SK-N-SH treated with all-trans-retinoic acid at 6 μM for 48 hours (cell line): ENCODE data around the gene CPSF4.
A peak's percentile ranks its signal among the peaks of the same experiment; 100 is the strongest.

Source experiments
- ATAC-seq: fragments of 200-7000 bp; cut with Tn5 transposase; 3 replicates; pipeline ENCODE4 v1.9.1; 2020; ENCODE audit warnings: mild to moderate bottlenecking, moderate library complexity
- BACH2 ChIP-seq: fragments of 250-450 bp; sonication (Bioruptor Pico); IDR thresholded peaks from 2 replicates; pipeline ENCODE4 v1.9.0; 2021; ENCODE audit warnings: mild to moderate bottlenecking, borderline replicate concordance
- CREB5 ChIP-seq: fragments of 250-450 bp; sonication (Bioruptor Pico); IDR thresholded peaks from 2 replicates; pipeline ENCODE4 v1.5.1; 2020; ENCODE audit warnings: low read depth, mild to moderate bottlenecking, moderate library complexity
- CSDC2 ChIP-seq: fragments of 250-450 bp; sonication (Bioruptor Pico); IDR thresholded peaks from 2 replicates; pipeline ENCODE4 v1.5.0; 2020; ENCODE audit warnings: mild to moderate bottlenecking, moderate library complexity
- CSRNP3 ChIP-seq: fragments of 250-450 bp; sonication (Bioruptor Pico); IDR thresholded peaks from 2 replicates; pipeline ENCODE4 v1.5.1; 2021; ENCODE audit warnings: mild to moderate bottlenecking, moderate library complexity
- ESRRG ChIP-seq: fragments of 250-450 bp; sonication (Bioruptor Pico); IDR thresholded peaks from 2 replicates; pipeline ENCODE4 v1.6.1; 2021; ENCODE audit warnings: mild to moderate bottlenecking
- GLIS3 ChIP-seq: fragments of 250-450 bp; sonication (Bioruptor Pico); IDR thresholded peaks from 2 replicates; pipeline ENCODE4 v1.5.0; 2020; ENCODE audit warnings: mild to moderate bottlenecking, moderate library complexity
- ISL1 ChIP-seq: fragments of 250-450 bp; sonication (Bioruptor Pico); IDR thresholded peaks from 2 replicates; pipeline ENCODE4 v2.1.2; 2022; ENCODE audit warnings: mild to moderate bottlenecking, moderate library complexity
- OSR1 ChIP-seq: fragments of 250-450 bp; sonication (Bioruptor Pico); IDR thresholded peaks from 2 replicates; pipeline ENCODE4 v1.8.0; 2022; ENCODE audit warnings: moderate library complexity, mild to moderate bottlenecking, inconsistent platforms
- PATZ1 ChIP-seq: fragments of 250-450 bp; sonication (Bioruptor Pico); IDR thresholded peaks from 2 replicates; pipeline ENCODE4 v1.8.0; 2020; ENCODE audit warnings: mild to moderate bottlenecking, moderate library complexity, borderline replicate concordance
- POU6F1 ChIP-seq: fragments of 250-450 bp; sonication (Bioruptor Pico); IDR thresholded peaks from 2 replicates; pipeline ENCODE4 v1.8.0; 2021; ENCODE audit warnings: low read depth, mild to moderate bottlenecking, moderate library complexity, borderline replicate concordance
- RARB ChIP-seq: fragments of 250-450 bp; sonication (Bioruptor Pico); IDR thresholded peaks from 2 replicates; pipeline ENCODE4 v1.8.0; 2021; ENCODE audit warnings: mild to moderate bottlenecking, moderate library complexity
- TCF4 ChIP-seq: fragments of 250-450 bp; sonication (Bioruptor Pico); IDR thresholded peaks from 2 replicates; pipeline ENCODE4 v1.8.0; 2021; ENCODE audit warnings: mild to moderate bottlenecking, moderate library complexity, borderline replicate concordance
- TOX ChIP-seq: fragments of 250-450 bp; sonication (Bioruptor Pico); IDR thresholded peaks from 2 replicates; pipeline ENCODE4 v1.8.0; 2021; ENCODE audit warnings: mild to moderate bottlenecking, moderate library complexity, borderline replicate concordance
- TSHZ2 ChIP-seq: fragments of 250-450 bp; sonication (Bioruptor Pico); IDR thresholded peaks from 2 replicates; pipeline ENCODE4 v1.5.0; 2020; ENCODE audit warnings: mild to moderate bottlenecking, moderate library complexity
- ZC3H10 ChIP-seq: fragments of 250-450 bp; sonication (Bioruptor Pico); IDR thresholded peaks from 2 replicates; pipeline ENCODE4 v1.5.1; 2021; ENCODE audit warnings: mild to moderate bottlenecking, moderate library complexity
- ZFP3 ChIP-seq: fragments of 250-450 bp; sonication (Bioruptor Pico); IDR thresholded peaks from 2 replicates; pipeline ENCODE4 v1.5.0; 2020; ENCODE audit warnings: mild to moderate bottlenecking, moderate library complexity
- ZFP30 ChIP-seq: fragments of 450-650 bp; formaldehyde crosslinking; IDR thresholded peaks from 2 replicates; pipeline ENCODE4 v1.5.0; 2022; ENCODE audit warnings: mild to moderate bottlenecking, moderate library complexity

CPSF4 gene

GRCh38 chr7:99404977-99405320 lies 33.8 kb upstream of the CPSF4 start:
- no peak for TF ChIP-seq CSRNP3 (CRISPR knock-in tag)
- TF ChIP-seq TSHZ2 = no peak
- TF ChIP-seq POU6F1 (CRISPR knock-in tag) = no peak
- TF ChIP-seq ESRRG (CRISPR knock-in tag) = no peak
- no peak for TF ChIP-seq BACH2 (CRISPR knock-in tag)
- no peak for TF ChIP-seq TCF4
- TF ChIP-seq, all 23 proteins: peak for 0
- ATAC-seq = no peak

GRCh38 chr7:99406557-99406956 lies 32.2 kb upstream of the CPSF4 start:
- TF ChIP-seq ISL1 (CRISPR knock-in tag) (no peak), CREB5 (CRISPR knock-in tag) (no peak)
- no peak for ATAC-seq

- ATAC-seq = peak; percentile 62
- TF ChIP-seq ZC3H10 (no peak), OSR1 (no peak), CSDC2 (no peak), TOX (no peak), ZFP3 (CRISPR knock-in tag) (0 out of 2 replicates have a peak, but pooled peaks have one; percentile 21), GLIS3 (CRISPR knock-in tag) (peak; percentile 10; the same call in 1 of the 2 replicates), ESRRG (CRISPR knock-in tag) (no peak), PATZ1 (CRISPR knock-in tag) (no peak)
Measured at GRCh38 chr7:99407872-99408378, 30.8 kb upstream of the CPSF4 start.

- TF ChIP-seq BACH2 (CRISPR knock-in tag) = peak; percentile 82; the same call in 1 of the 2 replicates
- no peak for TF ChIP-seq ZFP30 (CRISPR knock-in tag)
- no peak for TF ChIP-seq RARB (CRISPR knock-in tag)
- peak; percentile 71; the same call in 1 of the 2 replicates for TF ChIP-seq CREB5 (CRISPR knock-in tag)
- no peak for TF ChIP-seq ZFP3 (CRISPR knock-in tag)
- ATAC-seq = peak; percentile 88
Measured at GRCh38 chr7:99408379-99409191, 30.2 kb upstream of the CPSF4 start, which contains the start of the genes BUD31 and PDAP1. Gene BUD31, plus strand, starts transcription at chr7:99408969. Its CDS starts 2,124 bp downstream, at chr7:99411093. Gene PDAP1, minus strand, starts transcription at chr7:99408597. Its CDS starts 49 bp downstream, at chr7:99408548.
